AML-193 (cell line): Measurements from ENCODE around the gene DDX11.
"Not testable (repeated sequence)": the region's sequence is repeated elsewhere in the genome, so short reads cannot be mapped to it uniquely, and the experiment has no call there.

Experiments used
- DNase-seq, 2 experiments: peaks; one replicate each; lab custom pipeline; 2025; lab: John Stamatoyannopoulos, UW

The DDX11 gene

DNA sequence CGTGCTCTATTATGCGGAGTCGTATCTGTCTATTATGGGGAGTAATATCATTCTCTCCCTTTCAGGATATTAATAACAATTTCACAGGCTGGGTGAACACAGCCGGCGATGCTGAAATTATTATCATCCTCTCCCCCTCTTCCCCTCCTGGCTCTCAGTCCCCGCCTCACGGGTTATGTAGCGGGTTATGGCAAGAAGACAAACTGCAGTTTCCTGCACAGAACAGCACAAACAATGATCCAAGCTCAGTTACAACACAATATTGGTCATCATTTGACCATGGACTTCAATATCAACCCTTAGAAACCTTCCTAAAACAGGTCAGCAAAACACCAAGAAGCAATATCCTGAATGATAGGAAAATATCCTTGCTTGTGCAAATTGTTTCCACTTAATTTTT is 50.5 kb downstream of the DDX11 start:
- DNase-seq: not testable (repeated sequence)

DNA sequence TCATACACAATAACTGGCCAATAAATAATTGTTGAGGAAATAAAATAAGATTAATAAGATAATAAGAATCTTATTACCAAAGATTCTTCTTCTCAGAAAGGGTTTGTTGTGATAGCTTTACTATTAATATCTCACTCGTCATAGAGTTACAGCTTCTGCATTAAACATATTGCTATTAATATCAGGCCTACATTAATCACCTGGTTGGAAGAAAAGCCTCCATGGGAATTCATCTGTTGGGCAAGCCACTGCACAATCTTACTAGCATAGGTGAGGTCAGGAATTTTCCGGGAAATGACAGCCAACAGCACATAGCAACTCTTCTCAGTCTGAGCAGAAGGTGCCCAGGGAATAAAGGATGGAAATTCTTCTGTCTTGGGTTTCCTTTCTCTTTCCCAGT is 51.5 kb downstream of the DDX11 start:
- DNase-seq: not testable (repeated sequence)

DNA sequence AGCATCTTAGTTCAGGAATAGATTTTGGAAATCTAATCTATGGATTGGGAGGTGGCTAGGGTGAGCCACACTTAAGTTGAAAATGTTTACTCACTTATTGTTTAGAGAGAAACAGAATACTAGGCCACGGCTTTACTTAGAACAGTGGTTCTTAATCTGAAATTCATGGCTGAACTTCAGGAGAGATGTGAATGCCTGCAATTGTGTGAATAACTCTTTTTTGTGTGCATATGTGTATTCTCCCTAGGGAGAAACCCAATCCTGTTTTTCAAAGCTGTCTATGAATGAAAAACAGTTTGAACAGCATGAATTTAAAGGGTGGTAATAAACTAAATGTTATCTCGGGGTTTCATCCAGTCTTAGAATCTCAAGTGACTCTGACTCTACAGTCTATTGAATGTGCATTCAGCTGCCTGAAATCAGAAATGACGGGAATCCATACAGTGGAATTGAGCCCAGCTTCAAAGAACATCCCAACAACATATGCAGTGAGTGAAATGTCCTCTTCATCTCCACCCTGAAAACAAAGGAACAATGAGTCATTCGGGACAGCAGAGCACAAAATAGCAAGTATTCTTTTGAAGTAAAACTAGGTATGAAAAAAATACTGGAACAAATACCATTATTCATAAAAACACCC is 53.7 kb downstream of the DDX11 start:
- not testable (repeated sequence) for DNase-seq

DNA sequence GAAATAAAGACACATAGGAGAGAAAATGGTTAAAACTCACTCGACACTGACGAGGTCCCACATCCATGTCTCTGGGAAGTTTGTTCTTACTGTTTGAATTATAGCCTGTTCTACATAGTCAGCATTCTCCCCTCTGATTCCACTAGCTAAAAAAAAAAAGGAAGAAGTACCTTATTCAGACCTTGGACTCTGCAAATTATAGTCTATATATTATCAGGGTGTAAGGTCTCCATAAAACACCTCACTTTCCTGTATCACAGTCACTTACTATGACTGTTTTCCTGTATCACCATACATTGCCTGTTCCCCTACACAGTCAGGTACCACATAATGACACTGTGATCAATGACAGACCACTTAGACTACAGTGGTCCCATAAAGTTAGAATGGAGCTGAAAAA is 62.9 kb downstream of the DDX11 start:
- not testable (repeated sequence) for DNase-seq

DNA sequence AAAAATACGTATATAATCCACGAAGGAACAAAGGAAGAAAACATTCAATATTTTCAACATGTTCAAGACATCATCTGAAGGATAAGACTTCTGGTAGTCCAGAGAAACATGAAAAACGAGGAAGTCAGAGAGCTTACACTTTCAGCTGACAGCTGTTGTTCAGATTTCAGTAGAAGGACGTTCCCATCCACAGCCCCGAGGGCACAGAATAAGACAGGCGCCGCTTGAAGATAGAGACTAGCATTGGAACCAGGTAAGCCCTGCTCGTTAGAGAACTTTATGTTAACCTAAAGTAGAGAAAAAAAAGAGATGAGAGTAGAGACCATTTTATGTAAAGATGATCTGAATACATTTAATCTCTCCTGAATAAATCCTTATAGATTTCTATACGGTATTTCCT is 71.1 kb downstream of the DDX11 start:
- not testable (repeated sequence) for DNase-seq

DNA sequence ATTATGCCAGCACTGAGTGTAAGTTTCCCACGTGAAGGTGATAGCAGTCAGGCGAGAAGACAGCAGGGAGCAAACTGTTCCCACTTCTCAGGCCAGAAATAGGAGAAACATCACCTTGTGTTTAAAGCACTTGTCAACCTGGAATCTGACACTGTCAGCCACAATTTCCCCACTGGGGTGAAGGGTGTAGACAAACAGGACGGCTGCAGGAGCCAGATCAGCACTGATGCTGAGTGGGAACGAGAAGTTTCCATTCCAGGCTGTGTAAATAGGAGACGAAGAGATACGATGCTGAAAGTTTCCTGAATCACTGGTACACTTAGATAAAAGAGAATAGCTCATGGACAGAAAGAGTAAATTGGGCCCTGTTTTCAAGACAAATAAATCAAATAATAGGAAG is 71.6 kb downstream of the DDX11 start:
- not testable (repeated sequence) for DNase-seq

DNA sequence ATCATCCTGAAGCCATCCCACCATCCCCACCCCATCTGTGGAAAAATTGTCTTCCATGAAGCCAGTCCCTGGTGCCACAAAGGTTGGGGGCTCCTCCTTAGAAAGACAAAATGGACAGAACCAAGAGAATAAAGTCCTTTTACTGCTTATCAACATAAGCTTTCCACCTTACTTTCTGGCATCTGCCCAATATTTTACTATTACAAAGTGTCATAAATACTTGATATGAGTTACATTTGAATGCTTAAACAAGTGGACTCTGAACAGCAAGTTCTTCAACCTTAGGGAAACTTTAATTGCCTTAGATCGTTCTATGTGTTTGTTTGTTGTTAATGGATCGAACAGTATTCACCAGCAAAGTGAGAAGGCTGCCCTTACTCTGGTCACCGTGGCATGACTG is 73.8 kb downstream of the DDX11 start:
- DNase-seq: not testable (repeated sequence)

DNA sequence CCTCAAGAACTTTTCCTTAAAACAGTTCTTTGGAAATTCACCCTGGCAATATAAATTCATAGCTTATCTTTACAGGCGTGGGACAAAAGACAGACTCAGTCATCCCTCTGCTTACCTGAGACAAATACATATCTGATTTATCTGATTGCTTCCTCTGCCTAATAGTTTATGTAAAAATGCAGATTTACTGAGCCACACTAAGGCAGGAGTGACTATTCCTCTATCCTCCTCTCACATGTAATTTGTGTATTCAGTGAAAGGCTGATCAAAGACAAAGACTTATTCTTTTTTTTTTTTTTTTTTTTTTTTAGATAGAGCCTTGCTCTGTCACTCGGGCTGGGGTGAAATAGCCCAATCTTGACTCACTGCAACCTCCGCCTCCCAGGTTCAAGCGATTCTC is 77.1 kb downstream of the DDX11 start:
- DNase-seq: not testable (repeated sequence)
